ENCODE results near the gene PRKN. TPM values are rescaled to one million over a fixed set of nuclear protein-coding genes. Genes with fewer than 3 reads are reported as not detected.

PRKN gene
- total RNA-seq, 2 experiments from 2014 or later = not detected

DNA sequence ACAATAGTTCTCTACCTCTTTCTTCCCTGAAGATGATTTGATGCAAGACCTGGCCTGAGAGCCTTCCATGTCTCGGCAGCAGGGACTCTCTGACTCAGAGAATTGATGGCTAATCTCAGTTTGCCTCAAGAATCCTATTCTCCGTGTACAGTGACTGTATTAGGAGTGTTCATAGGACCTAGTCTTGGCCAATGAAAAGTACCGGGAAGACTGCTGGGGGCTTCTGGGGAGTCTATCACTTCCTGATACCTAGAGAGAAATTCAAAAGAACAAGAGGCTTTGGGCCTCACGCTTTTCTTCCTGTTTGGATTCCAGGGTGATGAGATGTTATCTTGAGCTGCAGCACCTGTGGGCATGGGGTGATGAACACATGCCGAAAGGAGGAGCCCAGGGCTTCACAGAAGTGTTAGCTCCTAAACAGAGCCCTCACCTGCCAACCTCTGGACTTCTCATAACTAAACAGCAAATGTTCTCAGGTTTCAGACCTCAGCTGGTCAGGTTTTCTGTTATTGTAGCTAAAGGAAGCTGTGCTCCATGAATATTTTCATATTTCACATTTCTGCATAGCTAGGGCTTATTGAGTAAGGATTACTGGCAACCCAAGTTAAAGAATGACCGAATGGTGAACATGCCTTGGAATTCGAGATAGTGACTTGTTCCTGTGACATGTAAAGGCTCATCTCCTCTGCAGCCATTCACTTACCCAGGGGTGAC is 1130.6 kb downstream of the PRKN start:
- no peak overlapping the region for H3K27ac Mint-ChIP-seq
- H3K36me3 Mint-ChIP-seq = no peaks in the 10 kb centered on the region
- no peaks in the 10 kb centered on the region for H3K9me3 Mint-ChIP-seq (ENCODE audit: low read depth)
- no peaks in the 10 kb centered on the region for H3K4me1 Mint-ChIP-seq
- CTCF ChIA-PET = no interaction called here
- ATAC-seq (no peak), DNase-seq (no peak)
- H3K27me3 Mint-ChIP-seq = no peaks in the 10 kb centered on the region
- no peak overlapping the region for H3K4me3 Mint-ChIP-seq

DNA sequence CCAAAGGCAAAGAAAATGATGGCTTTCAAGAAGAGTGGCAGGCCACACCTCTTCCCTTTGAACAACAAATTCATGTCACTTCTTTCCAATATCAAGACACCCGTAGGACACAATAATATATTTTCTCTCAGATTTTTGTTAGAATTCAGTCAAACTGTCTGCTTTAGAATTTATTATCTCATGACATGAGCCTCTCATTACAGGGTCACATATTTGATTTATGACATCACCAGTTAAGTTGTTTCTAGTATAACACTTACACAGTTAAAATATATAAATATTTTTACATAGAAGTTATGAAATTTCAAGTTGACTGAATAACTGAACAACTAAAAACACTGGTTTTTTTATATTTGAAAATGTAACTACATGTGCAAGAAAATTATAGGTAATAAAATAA is 1133.2 kb downstream of the PRKN start:
- no peak overlapping the region for H3K4me3 Mint-ChIP-seq
- CTCF ChIA-PET = no interaction called here
- ATAC-seq = no peak
- no peaks in the 10 kb centered on the region for H3K27me3 Mint-ChIP-seq
- no peaks in the 10 kb centered on the region for H3K9me3 Mint-ChIP-seq (ENCODE audit: low read depth)
- no peak for DNase-seq
- H3K4me1 Mint-ChIP-seq = no peaks in the 10 kb centered on the region
- no peaks in the 10 kb centered on the region for H3K36me3 Mint-ChIP-seq
- no peak overlapping the region for H3K27ac Mint-ChIP-seq

DNA sequence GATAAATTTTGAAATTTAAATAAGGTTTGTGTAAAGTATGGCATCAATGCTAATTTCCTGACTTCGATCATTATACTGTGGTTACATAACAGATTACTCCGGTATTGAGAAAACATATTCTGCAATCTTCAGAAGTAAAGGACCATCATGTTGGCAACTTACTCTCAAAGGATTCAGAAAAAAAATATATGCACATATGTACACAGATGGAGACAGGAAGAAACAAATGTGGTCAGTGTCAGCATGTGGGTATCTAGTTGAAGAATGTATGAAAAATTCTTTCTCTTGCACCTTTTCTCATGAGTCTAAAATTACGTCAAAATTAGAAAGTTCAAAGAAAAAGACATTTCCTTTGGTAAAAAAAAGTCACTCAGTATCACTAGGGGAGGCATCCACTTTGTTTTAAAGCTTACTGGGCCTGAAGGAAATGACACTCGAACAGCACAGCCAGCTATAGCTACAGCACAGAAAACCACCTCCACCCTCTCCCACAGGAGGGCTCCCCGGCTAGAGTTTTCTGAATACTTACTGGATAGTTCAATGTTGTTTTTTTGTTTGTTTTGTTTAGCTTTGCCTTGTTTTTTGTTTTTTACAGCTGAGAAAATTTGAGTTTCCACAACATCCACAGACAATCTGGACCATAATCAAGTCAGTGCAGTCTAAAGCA is 1136.5 kb downstream of the PRKN start:
- no peak overlapping the region for H3K4me3 Mint-ChIP-seq
- no peaks in the 10 kb centered on the region for H3K4me1 Mint-ChIP-seq
- ATAC-seq (no peak), DNase-seq (no peak)
- H3K9me3 Mint-ChIP-seq (ENCODE audit: low read depth) = no peaks in the 10 kb centered on the region
- no peaks in the 10 kb centered on the region for H3K36me3 Mint-ChIP-seq
- no peaks in the 10 kb centered on the region for H3K27me3 Mint-ChIP-seq
- no peak overlapping the region for H3K27ac Mint-ChIP-seq
- CTCF ChIA-PET = no interaction called here

DNA sequence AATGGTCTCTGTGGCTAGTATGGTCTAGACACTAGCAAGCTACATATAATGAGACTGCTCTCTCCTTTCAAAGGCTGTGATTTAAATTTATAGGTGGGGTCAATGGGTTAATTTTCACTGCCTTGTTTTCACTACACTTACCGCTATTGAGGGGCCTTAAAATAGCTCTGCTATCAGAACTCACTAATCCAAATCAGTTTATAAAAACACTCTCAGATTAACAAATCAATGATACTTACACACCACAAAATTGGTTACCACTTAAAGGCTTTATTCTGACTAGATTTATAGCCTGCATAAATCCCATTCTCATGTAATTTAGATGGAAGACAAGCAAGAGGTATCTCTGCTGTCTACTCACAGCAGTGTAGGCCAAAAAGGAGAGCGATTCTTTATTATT is 1140.7 kb downstream of the PRKN start:
- CTCF ChIA-PET = no interaction called here
- Mint-ChIP-seq H3K4me1 (no peaks in the 10 kb centered on the region), H3K4me3 (no peak overlapping the region), H3K27me3 (no peaks in the 10 kb centered on the region), H3K27ac (no peak overlapping the region), H3K9me3 (ENCODE audit: low read depth) (no peaks in the 10 kb centered on the region), H3K36me3 (no peaks in the 10 kb centered on the region)
- ATAC-seq (no peak), DNase-seq (no peak)

DNA sequence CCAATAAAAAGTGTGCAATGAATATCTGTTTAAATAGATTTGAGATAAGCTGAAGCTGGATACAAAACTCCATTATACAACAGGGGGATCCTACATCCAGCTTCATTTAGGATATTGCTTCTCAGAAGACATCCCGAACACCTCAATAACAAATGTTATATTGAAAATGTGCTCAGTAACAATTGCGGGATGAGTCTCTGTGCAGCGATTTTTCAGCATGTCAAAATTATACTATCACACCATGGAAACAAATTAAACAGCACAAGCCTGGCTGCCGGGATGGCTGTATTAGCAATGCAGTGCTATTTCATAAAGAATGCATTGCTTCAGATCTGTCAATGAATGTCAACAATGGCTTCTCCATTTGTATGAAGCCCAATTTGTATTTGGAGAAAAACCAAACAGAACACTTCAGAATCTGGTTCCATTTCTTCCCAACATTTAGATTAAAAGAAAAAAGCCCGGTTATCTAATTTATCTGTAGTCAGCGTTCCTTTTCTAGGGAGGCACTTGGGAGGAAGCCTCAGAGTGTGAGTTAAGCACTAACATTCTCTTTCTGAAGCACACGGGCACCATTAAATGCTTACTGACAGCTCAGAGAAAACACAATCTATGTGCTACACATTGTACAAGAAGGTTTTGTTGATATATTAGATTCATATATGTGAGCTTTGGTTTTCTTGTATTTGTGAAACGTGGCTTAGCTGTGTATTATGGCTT is 1142.8 kb downstream of the PRKN start:
- Mint-ChIP-seq H3K27ac (no peak overlapping the region), H3K9me3 (ENCODE audit: low read depth) (no peaks in the 10 kb centered on the region), H3K36me3 (no peaks in the 10 kb centered on the region), H3K4me3 (no peak overlapping the region), H3K4me1 (no peaks in the 10 kb centered on the region), H3K27me3 (no peaks in the 10 kb centered on the region)
- DNase-seq = no peak
- no peak for ATAC-seq
- CTCF ChIA-PET = no interaction called here

DNA sequence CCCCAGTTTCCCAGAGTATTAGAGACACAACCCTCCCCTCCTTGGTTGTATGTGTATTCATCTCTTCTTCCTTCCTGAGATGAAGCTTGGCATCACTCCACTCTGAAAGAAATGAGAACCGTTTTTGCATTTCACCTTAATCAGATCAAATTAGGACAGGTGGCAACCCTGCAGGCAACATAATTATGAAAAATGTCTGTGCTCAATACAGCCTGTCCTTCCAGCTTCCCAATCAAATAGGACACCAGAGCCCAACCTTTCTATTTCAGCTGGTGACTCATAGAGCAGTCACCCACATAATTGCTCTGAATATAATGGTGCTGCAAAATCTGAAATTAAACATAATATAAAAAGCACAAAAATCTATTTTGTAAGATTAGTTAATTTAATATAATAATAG is 1143.5 kb downstream of the PRKN start:
- Mint-ChIP-seq H3K27me3 (no peaks in the 10 kb centered on the region), H3K4me3 (no peak overlapping the region), H3K9me3 (ENCODE audit: low read depth) (no peaks in the 10 kb centered on the region), H3K4me1 (no peaks in the 10 kb centered on the region), H3K27ac (no peak overlapping the region), H3K36me3 (no peaks in the 10 kb centered on the region)
- DNase-seq = no peak
- ATAC-seq = no peak
- CTCF ChIA-PET = no interaction called here

DNA sequence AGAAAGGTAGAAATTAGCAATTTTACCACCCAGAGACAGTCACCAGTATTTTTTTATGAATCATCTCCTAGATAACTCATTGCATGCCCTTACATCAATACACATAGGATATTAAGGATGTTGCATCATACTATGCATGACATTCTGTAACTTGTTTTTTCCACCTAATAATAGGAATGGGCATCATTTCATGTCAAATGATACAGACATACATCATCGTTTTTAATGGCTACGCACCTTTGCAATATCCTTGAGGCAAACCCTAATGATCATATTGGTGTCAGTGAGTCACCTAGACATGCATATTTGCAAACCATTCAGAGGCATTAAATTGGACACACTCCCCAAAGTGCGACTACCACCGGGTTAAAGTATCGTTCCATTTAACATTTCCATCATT is 1144.0 kb downstream of the PRKN start:
- DNase-seq (no peak), ATAC-seq (no peak)
- no peak overlapping the region for H3K4me3 Mint-ChIP-seq
- peaks cover under 1% of the 10 kb centered on the region for H3K4me1 Mint-ChIP-seq
- no peaks in the 10 kb centered on the region for H3K27me3 Mint-ChIP-seq
- no peaks in the 10 kb centered on the region for H3K36me3 Mint-ChIP-seq
- CTCF ChIA-PET = no interaction called here
- no peak overlapping the region for H3K27ac Mint-ChIP-seq
- no peaks in the 10 kb centered on the region for H3K9me3 Mint-ChIP-seq (ENCODE audit: low read depth)

DNA sequence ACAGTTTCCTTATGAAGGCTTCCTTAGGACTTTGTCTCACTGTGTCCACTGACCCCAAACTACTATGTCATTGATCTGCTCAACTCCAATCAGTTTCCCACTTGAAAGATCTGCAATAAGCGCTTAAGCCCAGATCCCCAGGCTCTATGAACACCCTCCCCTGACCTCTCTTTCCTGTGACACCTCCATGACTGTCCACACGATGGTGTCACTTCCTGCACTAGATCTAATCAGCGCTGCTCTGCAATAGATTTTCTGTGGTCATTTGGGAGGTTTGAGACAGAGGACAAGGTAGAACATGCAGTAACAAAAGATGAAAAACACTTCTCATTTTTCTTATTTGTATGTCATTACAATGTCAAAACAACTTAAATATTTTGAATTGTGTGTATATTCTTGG is 1149.1 kb downstream of the PRKN start:
- Mint-ChIP-seq H3K9me3 (ENCODE audit: low read depth) (no peaks in the 10 kb centered on the region), H3K4me3 (no peak overlapping the region), H3K27me3 (no peaks in the 10 kb centered on the region), H3K36me3 (no peaks in the 10 kb centered on the region), H3K27ac (no peak overlapping the region), H3K4me1 (peaks cover 3% of the 10 kb centered on the region)
- CTCF ChIA-PET = no interaction called here
- DNase-seq (no peak), ATAC-seq (peak; percentile 27)

DNA sequence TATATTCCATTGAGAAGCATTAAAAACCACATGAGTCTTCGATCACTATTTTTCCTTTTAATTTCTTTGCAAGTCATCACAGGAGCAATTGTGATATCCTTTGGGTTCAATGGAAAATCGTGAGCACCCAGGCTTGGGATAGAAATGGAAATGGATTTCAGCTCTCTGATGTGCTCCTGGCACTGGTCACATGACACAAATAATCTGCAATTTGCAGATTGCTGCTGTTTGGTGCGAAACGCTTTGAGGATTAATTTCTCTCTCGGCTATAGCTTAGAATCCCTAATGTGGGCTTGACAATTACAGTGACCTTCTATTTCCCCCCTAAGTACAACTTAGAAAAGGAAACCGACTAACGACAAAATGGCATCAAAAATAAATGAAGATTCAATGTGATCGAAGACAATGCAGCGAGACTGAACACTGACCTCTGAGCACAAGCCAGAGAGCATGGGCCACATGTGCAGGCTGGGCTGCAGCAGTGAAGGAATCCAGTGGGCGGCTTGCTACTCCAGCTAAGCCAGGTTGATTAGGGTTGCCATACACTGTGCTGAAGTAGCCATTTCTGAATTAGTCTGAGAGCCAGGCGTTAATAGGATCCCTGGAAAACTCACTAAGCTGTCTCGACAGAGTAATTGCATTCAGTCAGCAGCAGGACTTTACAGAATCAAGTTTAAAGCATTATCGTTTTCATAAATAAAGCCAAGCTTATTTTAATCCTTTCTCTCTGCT is 1151.9 kb downstream of the PRKN start:
- Mint-ChIP-seq H3K4me1 (peaks cover 3% of the 10 kb centered on the region), H3K27ac (no peak overlapping the region), H3K27me3 (no peaks in the 10 kb centered on the region), H3K9me3 (ENCODE audit: low read depth) (no peaks in the 10 kb centered on the region), H3K4me3 (no peak overlapping the region), H3K36me3 (no peaks in the 10 kb centered on the region)
- no peak for DNase-seq
- no peak for ATAC-seq
- CTCF ChIA-PET = interaction anchor here (1.4 kb wide), 1 partner anchor 11 kb away, joined by 3 read pairs; no protein-coding TSS in a partner anchor

DNA sequence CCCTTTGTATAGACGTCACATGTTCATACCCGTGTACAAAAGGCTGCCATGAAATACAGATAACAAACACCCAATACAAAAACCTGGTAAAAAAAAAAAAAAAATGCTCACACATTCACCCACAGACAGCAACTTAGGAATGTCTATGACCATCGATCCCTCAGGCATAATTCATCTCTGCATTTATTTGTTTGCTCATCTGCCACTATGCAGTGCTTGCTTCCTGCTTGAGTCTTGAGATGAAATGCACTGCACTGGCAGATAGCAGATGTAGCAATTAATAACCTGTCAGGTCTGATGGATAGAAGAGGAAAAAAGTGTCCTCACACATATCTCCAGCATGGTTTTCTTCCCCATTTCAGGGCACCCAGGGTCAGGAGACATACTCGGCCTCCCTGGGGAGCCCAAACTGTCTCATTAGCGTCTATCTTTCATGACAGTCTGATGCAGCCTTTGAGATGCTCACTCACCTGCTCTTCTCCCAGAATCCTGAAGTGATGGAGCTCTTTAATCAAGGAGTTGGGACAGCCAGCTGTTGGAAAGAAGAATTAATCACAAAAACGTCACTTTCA is 1158.6 kb downstream of the PRKN start:
- Mint-ChIP-seq H3K9me3 (ENCODE audit: low read depth) (no peaks in the 10 kb centered on the region), H3K36me3 (no peaks in the 10 kb centered on the region), H3K27me3 (no peaks in the 10 kb centered on the region), H3K4me3 (no peak overlapping the region), H3K4me1 (no peaks in the 10 kb centered on the region), H3K27ac (no peak overlapping the region)
- DNase-seq (no peak), ATAC-seq (no peak)
- CTCF ChIA-PET = no interaction called here

DNA sequence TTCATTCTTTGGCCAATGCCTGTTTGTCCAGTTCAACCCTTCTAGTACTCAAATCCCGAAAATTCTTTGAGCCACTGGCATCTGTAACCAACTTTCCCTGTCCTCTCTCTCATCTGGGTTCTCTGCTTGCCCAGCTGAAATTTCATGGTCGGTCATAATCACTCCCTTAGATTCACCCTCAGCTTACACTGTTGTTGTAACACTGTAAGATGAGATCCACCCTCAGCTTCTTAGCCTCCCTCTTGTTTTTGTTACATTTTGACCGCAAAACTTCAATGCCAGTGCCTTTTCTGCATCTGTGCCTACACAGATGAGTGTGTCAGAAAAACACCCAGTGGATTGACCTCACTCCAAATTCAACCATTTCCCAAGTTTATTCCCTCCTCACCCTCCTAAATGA is 1162.6 kb downstream of the PRKN start:
- Mint-ChIP-seq H3K27ac (no peak overlapping the region), H3K4me1 (no peaks in the 10 kb centered on the region), H3K27me3 (no peaks in the 10 kb centered on the region), H3K36me3 (no peaks in the 10 kb centered on the region), H3K9me3 (ENCODE audit: low read depth) (no peaks in the 10 kb centered on the region), H3K4me3 (no peak overlapping the region)
- ATAC-seq = no peak
- CTCF ChIA-PET = interaction anchor here (1.0 kb wide), 1 partner anchor 10 kb away, joined by 3 read pairs; no protein-coding TSS in a partner anchor
- no peak for DNase-seq

DNA sequence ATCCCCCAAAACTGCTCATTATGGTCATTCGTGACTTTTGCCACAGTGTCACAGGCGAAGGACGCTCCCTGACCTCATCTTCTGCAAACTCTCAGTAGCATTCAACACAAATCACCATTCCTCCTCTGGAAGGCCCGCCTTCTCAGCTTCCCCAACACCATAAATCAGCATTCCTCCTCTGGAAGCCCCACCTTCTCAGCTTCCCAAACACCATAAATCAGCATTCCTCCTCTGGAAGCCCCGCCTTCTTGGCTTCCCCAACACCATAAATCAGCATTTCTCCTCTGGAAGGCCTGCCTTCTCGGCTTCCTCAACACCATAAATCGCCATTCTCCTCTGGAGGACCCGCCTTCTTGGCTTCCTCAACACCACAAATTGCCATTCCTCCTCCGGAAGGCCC is 1165.7 kb downstream of the PRKN start:
- Mint-ChIP-seq H3K4me1 (no peaks in the 10 kb centered on the region), H3K36me3 (no peaks in the 10 kb centered on the region)

DNA sequence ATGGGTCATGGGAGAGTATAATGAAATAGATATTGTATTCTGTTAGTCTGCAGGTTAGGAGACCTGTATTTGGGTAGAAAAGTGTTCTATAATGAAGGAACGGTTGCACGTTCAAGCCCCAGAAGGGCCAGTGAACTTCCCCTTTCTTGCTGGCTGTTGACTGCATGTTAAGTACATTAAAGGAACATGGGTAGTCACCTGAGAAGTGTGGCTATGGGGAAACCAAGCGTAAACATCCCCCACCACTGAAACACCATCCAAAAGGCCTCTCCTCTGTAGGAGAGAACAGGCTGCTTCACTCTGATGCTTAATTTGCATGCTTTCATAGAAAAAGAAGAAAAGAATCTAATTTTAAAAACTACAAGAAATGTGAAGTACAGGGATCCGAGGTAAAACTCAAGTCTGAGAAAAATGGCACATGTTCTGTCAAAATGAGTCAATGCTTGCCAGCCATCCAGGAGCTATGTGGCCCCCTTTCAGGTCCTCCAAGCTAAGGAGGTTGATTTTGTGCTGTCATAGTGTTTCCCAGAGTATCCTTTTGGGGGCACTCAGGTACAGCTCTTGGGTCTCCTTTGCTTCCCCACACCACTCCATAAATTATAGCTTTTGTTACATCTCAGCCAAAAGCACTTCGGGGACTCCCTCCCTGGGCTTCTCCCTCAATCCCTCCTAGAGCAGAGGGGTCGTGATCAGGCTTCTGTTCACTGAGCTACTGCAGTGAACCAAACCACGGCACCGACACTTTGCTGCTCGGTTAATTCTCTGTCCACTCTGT is 1170.0 kb downstream of the PRKN start:
- H3K36me3 Mint-ChIP-seq = no peaks in the 10 kb centered on the region
- H3K4me1 Mint-ChIP-seq = no peaks in the 10 kb centered on the region
- DNase-seq (no peak), ATAC-seq (no peak)
- H3K27me3 Mint-ChIP-seq = no peaks in the 10 kb centered on the region
- H3K9me3 Mint-ChIP-seq (ENCODE audit: low read depth) = peaks cover 4% of the 10 kb centered on the region
- no peak overlapping the region for H3K4me3 Mint-ChIP-seq
- H3K27ac Mint-ChIP-seq = no peak overlapping the region
- CTCF ChIA-PET = no interaction called here

More for the DNA sequence above, 1165.7 kb downstream of the PRKN start:
- H3K4me3 Mint-ChIP-seq = no peak overlapping the region
- CTCF ChIA-PET = no interaction called here
- no peak for DNase-seq
- no peaks in the 10 kb centered on the region for H3K27me3 Mint-ChIP-seq
- no peaks in the 10 kb centered on the region for H3K9me3 Mint-ChIP-seq (ENCODE audit: low read depth)
- no peak for ATAC-seq
- no peak overlapping the region for H3K27ac Mint-ChIP-seq
